Measurements from ENCODE around the gene ZNF750. TPM values are rescaled to one million over a fixed set of nuclear protein-coding genes. Genes with fewer than 3 reads are reported as not detected.

ZNF750 gene
- polyA plus RNA-seq, 1 donor (not counting 4 experiments of a cell fraction or from before 2014, with no cell fraction given) = 5.5 TPM

- DNase-seq (ENCODE audit: low read depth, low spot score) (no peak), FAIRE-seq (no peak)
- dilution Hi-C loops (cut with MboI; ENCODE audit: extremely low pct_ligation_motif_present, low sequenced_read_pairs) = no loop called here
- Histone ChIP-seq H3K27me3 (ENCODE audit: control insufficient read depth, extremely low read depth, insufficient read depth, low read length) (no peaks in the 10 kb centered on the region), H3K79me2 (ENCODE audit: control insufficient read depth, insufficient read depth, low read length) (peaks cover 3% of the 10 kb centered on the region), H3K27ac (ENCODE audit: control insufficient read depth, insufficient read depth, low read length) (no peak overlapping the region), H3K4me3 (ENCODE audit: control insufficient read depth in 2 of 3, extremely low read depth in 1 of 3, insufficient read depth in 2 of 3, low read depth in 1 of 3, low read length in 3 of 3) (no peak overlapping the region), H3K9me3 (ENCODE audit: control insufficient read depth, low read depth, low read length) (no peaks in the 10 kb centered on the region), H2AFZ (ENCODE audit: control insufficient read depth, low read length) (no peak overlapping the region), H3K9ac (ENCODE audit: control insufficient read depth, extremely low read depth, insufficient read depth, low read length) (no peak overlapping the region), H4K20me1 (ENCODE audit: control insufficient read depth, extremely low read depth, insufficient read depth, low read length) (no peaks in the 10 kb centered on the region), H3K9me1 (ENCODE audit: control insufficient read depth, extremely low read depth, insufficient read depth, low read length) (peaks cover 3% of the 10 kb centered on the region), H3K4me2 (ENCODE audit: control insufficient read depth, extremely low read depth, insufficient read depth, low read depth, low read length) (no peak overlapping the region), H3K4me1 (ENCODE audit: control insufficient read depth, extremely low read depth, insufficient read depth, low read length) (peaks cover 11% of the 10 kb centered on the region), H3K36me3 (ENCODE audit: control insufficient read depth in 2 of 2, extremely low read depth in 1 of 2, insufficient read depth in 2 of 2, low read length in 2 of 2) (peaks cover 3% of the 10 kb centered on the region in 2 experiments)
- TF ChIP-seq CTCF (optimal IDR thresholded peaks at IDR 0.05 in 1 of 3, IDR thresholded peaks at IDR 0.05 in 1 of 3, conservative IDR thresholded peaks at IDR 0.05 in 1 of 3; ENCODE audit: extremely low read depth in 1 of 3, insufficient read depth in 2 of 3, low read length in 3 of 3) (no peak), EZH2 (IDR thresholded peaks at IDR 0.05; ENCODE audit: low read length) (no peak)
Measured at GRCh38 chr17:82844796-82845162, 5.0 kb upstream of the ZNF750 start.

- Histone ChIP-seq H3K4me3 (ENCODE audit: control insufficient read depth in 2 of 3, extremely low read depth in 1 of 3, insufficient read depth in 2 of 3, low read depth in 1 of 3, low read length in 3 of 3) (no peak overlapping the region), H3K27ac (ENCODE audit: control insufficient read depth, insufficient read depth, low read length) (no peak overlapping the region)
- no peak for FAIRE-seq
Measured at GRCh38 chr17:82843904-82844680, 4.3 kb upstream of the ZNF750 start.

More at GRCh38 chr17:82843904-82844680, 4.3 kb upstream of the ZNF750 start:
- no peak overlapping the region for H2AFZ ChIP-seq (ENCODE audit: control insufficient read depth, low read length)
- TF ChIP-seq CTCF (optimal IDR thresholded peaks at IDR 0.05 in 1 of 3, IDR thresholded peaks at IDR 0.05 in 1 of 3, conservative IDR thresholded peaks at IDR 0.05 in 1 of 3; ENCODE audit: extremely low read depth in 1 of 3, insufficient read depth in 2 of 3, low read length in 3 of 3) (no peak), EZH2 (IDR thresholded peaks at IDR 0.05; ENCODE audit: low read length) (no peak)
- H3K27me3 ChIP-seq (ENCODE audit: control insufficient read depth, extremely low read depth, insufficient read depth, low read length) = no peaks in the 10 kb centered on the region
- dilution Hi-C loops (cut with MboI; ENCODE audit: extremely low pct_ligation_motif_present, low sequenced_read_pairs) = no loop called here
- no peaks in the 10 kb centered on the region for H3K9me3 ChIP-seq (ENCODE audit: control insufficient read depth, low read depth, low read length)
- no peaks in the 10 kb centered on the region for H3K79me2 ChIP-seq (ENCODE audit: control insufficient read depth, insufficient read depth, low read length)
- H3K36me3 ChIP-seq (ENCODE audit: control insufficient read depth in 2 of 2, extremely low read depth in 1 of 2, insufficient read depth in 2 of 2, low read length in 2 of 2) = peaks cover 3% of the 10 kb centered on the region in 2 experiments
- H4K20me1 ChIP-seq (ENCODE audit: control insufficient read depth, extremely low read depth, insufficient read depth, low read length) = no peaks in the 10 kb centered on the region
- H3K4me1 ChIP-seq (ENCODE audit: control insufficient read depth, extremely low read depth, insufficient read depth, low read length) = peaks cover 15% of the 10 kb centered on the region
- H3K9me1 ChIP-seq (ENCODE audit: control insufficient read depth, extremely low read depth, insufficient read depth, low read length) = peaks cover 3% of the 10 kb centered on the region
- no peak overlapping the region for H3K9ac ChIP-seq (ENCODE audit: control insufficient read depth, extremely low read depth, insufficient read depth, low read length)
- H3K4me2 ChIP-seq (ENCODE audit: control insufficient read depth, extremely low read depth, insufficient read depth, low read depth, low read length) = no peak overlapping the region
- no peak for DNase-seq (ENCODE audit: low read depth, low spot score)

All from keratinocyte (primary cell).